LHCN-M2 (cell line): ENCODE results near the gene EID3. TPM values are rescaled to one million over a fixed set of nuclear protein-coding genes. Genes with fewer than 3 reads are reported as not detected.

Experiments used
- DNase-seq: peaks from one replicate; pipeline ENCODE4 v3.0.0-alpha.2; 2012; ENCODE audit warnings: low read depth
- total RNA-seq: library from RNA; depleted of rRNA; stranded (reverse); fragments of >200 nt; gene quantifications from 2 replicates; pipeline ENCODE4 v1.2.3, GENCODE V29; 2014; rRNA removed

EID3 gene
- total RNA-seq, 1 experiment from 2014 or later: 2.2 TPM

- no peak for DNase-seq
These were observed 50.8 kb downstream of the EID3 start for GRCh38 chr12:104354167-104354867.

Other genes with a start within 250 kb of the EID3 start
- gene HCFC2, start 239.2 kb upstream of the EID3 start, total RNA-seq: 23.1 and 23.7 TPM in 2 replicates
- 18.3 and 18.8 TPM in 2 replicates for gene NFYB, start 165.5 kb upstream of the EID3 start, total RNA-seq
- 98.7 and 120 TPM in 2 replicates for gene TXNRD1, start 88.0 kb upstream of the EID3 start, total RNA-seq
- 3.4 and 4.6 TPM in 2 replicates for gene CHST11, start 153.2 kb downstream of the EID3 start, total RNA-seq